NB4 (cell line): ENCODE measurements around the gene EBI3.

Source experiments
- DNase-seq: peaks from one replicate; pipeline ENCODE4 v3.0.0; 2010; ENCODE audit warnings: low read depth
- H3K4me3 ChIP-seq: one replicate; pipeline ENCODE4 v1.5.1; 2011; ENCODE audit warnings: mild to moderate bottlenecking, low read depth, low read length, moderate library complexity
- CTCF ChIP-seq: IDR thresholded peaks from one replicate; pipeline ENCODE4 v1.5.1; 2012; ENCODE audit warnings: low read depth, low read length
- MAX ChIP-seq: IDR thresholded peaks from 2 replicates; pipeline ENCODE4 v1.6.1; 2011; ENCODE audit warnings: low read depth, low read length
- MYC ChIP-seq: IDR thresholded peaks from 2 replicates; pipeline ENCODE4 v1.6.1; 2011; ENCODE audit warnings: low read depth, low read length
- POLR2A ChIP-seq: IDR thresholded peaks from 2 replicates; pipeline ENCODE4 v1.6.1; 2011; ENCODE audit warnings: mild to moderate bottlenecking; ENCODE audit not compliant: insufficient read length; ENCODE audit errors: extremely low read depth

Gene EBI3

GRCh38 chr19:4264812-4265211 is 35.5 kb downstream of the EBI3 start:
- DNase-seq = no peak
- no peak for TF ChIP-seq MYC
- TF ChIP-seq POLR2A = no peak
- no peak for TF ChIP-seq MAX
- TF ChIP-seq CTCF = no peak
- H3K4me3 ChIP-seq = no peak overlapping the region

- TF ChIP-seq MYC (no peak), CTCF (no peak), MAX (no peak), POLR2A (no peak)
- DNase-seq = no peak
- no peak overlapping the region for H3K4me3 ChIP-seq
These were observed 37.1 kb downstream of the EBI3 start for GRCh38 chr19:4266253-4267000.

- peak; percentile 79 for DNase-seq
- no peak overlapping the region for H3K4me3 ChIP-seq
- peak; percentile 57 for TF ChIP-seq CTCF
- no peak for TF ChIP-seq MAX
- TF ChIP-seq MYC = no peak
- TF ChIP-seq POLR2A = no peak
These were observed 38.0 kb downstream of the EBI3 start for GRCh38 chr19:4267101-4267900.

GRCh38 chr19:4267901-4268815 is 38.8 kb downstream of the EBI3 start:
- TF ChIP-seq CTCF = no peak
- no peak for TF ChIP-seq MYC
- TF ChIP-seq POLR2A = no peak
- no peak for TF ChIP-seq MAX
- no peak overlapping the region for H3K4me3 ChIP-seq
- no peak for DNase-seq

GRCh38 chr19:4268816-4269430 is 39.6 kb downstream of the EBI3 start:
- no peak for DNase-seq
- no peak for TF ChIP-seq MYC
- no peak for TF ChIP-seq POLR2A
- TF ChIP-seq MAX = no peak
- no peak for TF ChIP-seq CTCF
- no peak overlapping the region for H3K4me3 ChIP-seq
